Memory B cell (primary cell): ENCODE results near the gene KXD1.

Source experiments
- ATAC-seq: fragments of 150-1000 bp; cut with Tn5 transposase; 2 replicates; pipeline ENCODE4 v1.10.0; 2021; ENCODE audit warnings: low read depth, mild to moderate bottlenecking, moderate library complexity
- DNase-seq, 2 donors: peaks; one replicate each; pipeline ENCODE4 v3.0.0; 2022; ENCODE audit warnings: low spot score in 2 of 2
- H3K27ac Mint-ChIP-seq: one replicate; pipeline ENCODE4 v1.8.0; 2022; ENCODE audit warnings: mild to moderate bottlenecking, moderate library complexity, mixed read lengths
- H3K27me3 Mint-ChIP-seq: one replicate; pipeline ENCODE4 v1.8.0; 2022; ENCODE audit warnings: mixed read lengths
- H3K36me3 Mint-ChIP-seq: one replicate; pipeline ENCODE4 v1.8.0; 2022; ENCODE audit warnings: mild to moderate bottlenecking, mixed read lengths
- H3K4me1 Mint-ChIP-seq: one replicate; pipeline ENCODE4 v1.8.0; 2022; ENCODE audit warnings: mixed read lengths
- H3K4me3 Mint-ChIP-seq: one replicate; pipeline ENCODE4 v1.8.0; 2022; ENCODE audit warnings: mild to moderate bottlenecking, moderate library complexity, mixed read lengths
- H3K9me3 Mint-ChIP-seq: one replicate; pipeline ENCODE4 v1.8.0; 2022; ENCODE audit warnings: mixed read lengths

The KXD1 gene

DNA sequence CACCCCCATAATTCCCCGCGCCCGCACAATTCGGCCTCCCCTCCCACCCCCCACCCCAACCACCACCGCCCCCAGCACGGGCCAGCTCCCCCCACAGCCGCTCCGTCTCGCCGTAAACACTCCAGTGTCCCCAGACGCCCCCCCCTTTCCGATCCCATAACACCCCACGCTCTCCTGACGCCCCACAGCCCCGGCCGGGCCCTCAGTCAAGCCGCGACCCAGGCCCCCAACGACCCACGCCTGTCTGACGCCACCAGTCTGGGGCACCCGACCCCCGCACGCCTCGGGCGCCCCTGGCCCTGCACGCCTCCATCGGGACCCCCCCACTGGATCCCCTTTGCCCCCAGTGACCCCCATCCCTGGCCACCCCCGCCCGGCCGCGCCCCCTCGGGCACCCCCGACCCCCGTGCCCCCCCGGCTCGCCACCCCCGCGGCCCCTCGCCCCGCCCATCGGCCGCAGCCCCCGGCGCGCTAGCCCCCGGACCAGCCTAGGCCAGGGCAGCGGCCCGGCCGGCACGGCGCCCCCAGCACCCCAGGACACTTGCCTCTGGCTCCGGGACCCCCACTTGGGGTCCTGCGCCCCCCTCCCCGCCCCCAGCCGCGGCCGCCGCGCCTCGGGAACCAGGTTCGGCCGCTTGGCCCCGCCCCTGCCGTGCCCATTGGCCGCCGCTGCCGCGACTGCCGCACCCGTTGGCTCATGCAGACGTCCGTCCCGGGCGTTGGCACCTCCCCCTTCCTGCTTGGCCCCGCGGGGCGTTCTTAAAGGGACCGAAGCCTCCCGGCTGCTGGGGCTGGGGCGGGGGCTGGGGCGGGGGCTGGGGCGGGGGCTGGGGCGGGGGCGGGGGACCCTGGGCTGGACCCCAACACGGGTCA lies 14.5 kb upstream of the KXD1 start, which contains the start of gene FKBP8:
Gene FKBP8 (minus strand): TSS at position 633 of the 873 bp plus-strand sequence. CDS start 1,603 bp downstream, outside the sequence.
- Mint-ChIP-seq H3K4me1 (peaks cover 17% of the 10 kb centered on the region), H3K27me3 (no peaks in the 10 kb centered on the region), H3K4me3 (peak within 1 kb of the TSS; percentile 97), H3K27ac (peak within 1 kb of the TSS; percentile 93), H3K36me3 (peaks cover 5% of the 10 kb centered on the region), H3K9me3 (no peaks in the 10 kb centered on the region)
- peak; percentile 92 for DNase-seq
- peak; percentile 97 for ATAC-seq

- Mint-ChIP-seq H3K36me3 (peaks cover 5% of the 10 kb centered on the region), H3K4me3 (peak overlapping the region; percentile 97), H3K27ac (peak overlapping the region; percentile 93), H3K27me3 (peaks cover 1% of the 10 kb centered on the region), H3K4me1 (peaks cover 17% of the 10 kb centered on the region), H3K9me3 (no peaks in the 10 kb centered on the region)
- ATAC-seq: peak; percentile 68
- peak; percentile 50 to 62 for DNase-seq
These were observed 13.7 kb upstream of the KXD1 start for GRCh38 chr19:18543814-18544475.

GRCh38 chr19:18551631-18552030 lies 6.0 kb upstream of the KXD1 start:
- H3K4me3 Mint-ChIP-seq: no peak overlapping the region
- no peak for ATAC-seq
- H3K27me3 Mint-ChIP-seq: peaks cover 2% of the 10 kb centered on the region
- DNase-seq: no peak
- H3K36me3 Mint-ChIP-seq: no peaks in the 10 kb centered on the region
- H3K9me3 Mint-ChIP-seq: no peaks in the 10 kb centered on the region
- H3K27ac Mint-ChIP-seq: no peak overlapping the region
- no peaks in the 10 kb centered on the region for H3K4me1 Mint-ChIP-seq

DNA sequence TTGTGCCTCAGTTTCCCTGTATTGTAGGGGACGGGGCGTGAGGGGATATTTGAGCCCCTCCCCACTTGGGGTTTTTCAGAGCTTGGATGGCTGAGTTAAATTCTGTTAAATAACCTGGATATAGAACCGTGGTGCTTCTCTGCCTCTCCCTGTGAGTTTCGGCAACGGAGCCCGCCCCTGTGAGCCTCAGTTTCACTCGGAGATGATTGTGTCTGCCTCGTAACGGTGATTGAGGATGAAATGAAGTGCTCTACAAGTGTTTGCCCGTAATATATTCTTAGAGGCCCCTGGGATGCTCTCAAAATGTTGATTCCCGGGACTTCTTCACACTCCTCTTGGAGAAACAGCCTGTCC lies 509 bp downstream of the KXD1 start:
- peaks cover 3% of the 10 kb centered on the region for H3K36me3 Mint-ChIP-seq
- DNase-seq (no peak), ATAC-seq (no peak)
- H3K4me3 Mint-ChIP-seq: peak overlapping the region; percentile 90
- H3K9me3 Mint-ChIP-seq: no peaks in the 10 kb centered on the region
- H3K27ac Mint-ChIP-seq: peak overlapping the region; percentile 95
- no peaks in the 10 kb centered on the region for H3K27me3 Mint-ChIP-seq
- peaks cover 20% of the 10 kb centered on the region for H3K4me1 Mint-ChIP-seq

DNA sequence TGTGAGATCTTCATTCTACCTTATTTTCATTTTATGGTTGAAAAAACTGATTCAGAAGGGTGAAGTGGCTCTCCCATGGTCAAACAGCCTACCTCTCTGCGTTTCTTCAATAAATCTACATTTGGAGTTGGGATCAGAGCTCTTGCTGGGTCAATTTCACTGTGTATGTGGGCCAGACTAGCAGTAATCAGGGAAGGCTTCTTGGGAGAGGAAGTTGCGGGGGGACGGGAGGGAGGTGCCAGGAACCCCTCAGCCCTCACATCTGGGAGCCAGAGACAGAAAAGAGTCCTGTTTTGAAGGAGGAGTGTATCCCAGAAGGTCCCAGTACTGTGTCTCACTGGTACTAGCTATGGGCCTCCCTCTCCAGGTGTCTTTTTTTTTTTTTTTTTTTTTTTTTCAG lies 934 bp downstream of the KXD1 start:
- Mint-ChIP-seq H3K9me3 (no peaks in the 10 kb centered on the region), H3K27ac (peak overlapping the region; percentile 95), H3K4me1 (peaks cover 20% of the 10 kb centered on the region), H3K36me3 (peaks cover 3% of the 10 kb centered on the region), H3K4me3 (peak overlapping the region; percentile 90), H3K27me3 (no peaks in the 10 kb centered on the region)
- DNase-seq: no peak
- ATAC-seq: no peak

DNA sequence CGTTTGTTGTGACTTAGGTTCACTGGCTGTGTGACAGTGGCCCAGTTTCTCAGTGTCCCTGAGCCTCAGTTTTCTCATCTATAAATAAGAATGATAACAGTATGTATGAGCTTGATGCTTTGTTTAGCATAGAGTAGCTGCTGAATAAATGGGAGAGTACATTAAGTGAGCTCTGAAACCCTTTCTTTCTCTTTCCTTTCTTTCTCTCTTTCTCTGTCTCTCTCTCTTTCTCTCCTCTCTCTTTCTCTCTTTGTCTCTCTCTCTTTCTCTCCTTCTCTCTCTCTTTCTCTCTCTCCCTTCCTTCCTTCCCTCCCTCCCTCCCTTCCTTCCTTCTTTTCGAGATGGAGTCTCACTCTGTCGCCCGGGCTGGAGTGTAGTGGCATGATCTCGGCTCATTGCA lies 2.0 kb downstream of the KXD1 start:
- DNase-seq (no peak), ATAC-seq (no peak)
- H3K9me3 Mint-ChIP-seq: no peaks in the 10 kb centered on the region
- H3K27me3 Mint-ChIP-seq: no peaks in the 10 kb centered on the region
- peaks cover 20% of the 10 kb centered on the region for H3K4me1 Mint-ChIP-seq
- H3K27ac Mint-ChIP-seq: peak overlapping the region; percentile 95
- H3K36me3 Mint-ChIP-seq: peaks cover 11% of the 10 kb centered on the region
- H3K4me3 Mint-ChIP-seq: peak overlapping the region; percentile 2

DNA sequence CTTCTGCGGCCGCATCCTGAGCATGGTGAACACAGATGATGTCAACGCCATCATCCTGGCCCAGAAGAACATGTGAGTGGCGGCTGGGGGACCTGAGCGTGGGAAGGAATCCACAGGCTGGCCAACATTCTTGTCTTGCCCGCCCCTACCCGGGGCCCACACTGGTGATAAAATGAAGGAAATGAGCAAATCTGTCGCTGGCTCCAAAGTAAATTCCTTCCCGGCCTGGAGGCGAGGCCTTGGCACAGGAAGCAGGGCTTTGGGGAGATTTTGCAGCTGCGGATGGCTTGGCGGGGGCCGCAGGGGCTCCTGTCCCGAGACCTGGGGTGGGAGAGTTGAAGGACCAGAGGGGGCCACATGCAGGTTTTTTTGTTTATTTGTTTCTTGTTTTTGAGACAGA lies 4.4 kb downstream of the KXD1 start:
- Mint-ChIP-seq H3K36me3 (peaks cover 17% of the 10 kb centered on the region), H3K27ac (no peak overlapping the region), H3K4me3 (no peak overlapping the region), H3K4me1 (peaks cover 20% of the 10 kb centered on the region), H3K9me3 (no peaks in the 10 kb centered on the region), H3K27me3 (no peaks in the 10 kb centered on the region)
- DNase-seq: no peak
- no peak for ATAC-seq

DNA sequence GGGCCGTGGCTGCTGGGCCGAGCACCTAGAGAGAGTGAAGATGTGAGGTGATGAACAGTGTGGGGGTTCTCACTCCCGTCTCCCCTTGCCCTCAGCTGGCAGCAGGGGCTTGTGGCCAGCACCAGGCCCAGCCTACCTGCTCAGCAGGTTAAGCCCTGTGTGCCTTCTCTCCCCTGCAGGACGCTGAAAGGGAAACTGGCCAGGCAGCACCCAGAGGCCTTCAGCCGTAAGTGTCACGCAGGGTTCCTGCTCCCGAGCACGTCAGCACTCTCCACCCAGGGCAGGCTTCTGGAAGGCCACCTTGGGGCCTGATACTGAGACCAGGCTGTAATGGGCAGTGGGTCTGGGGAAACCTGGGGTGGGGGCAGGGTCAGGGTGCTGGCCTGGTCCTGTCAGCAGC lies 9.3 kb downstream of the KXD1 start:
- DNase-seq (no peak), ATAC-seq (no peak)
- Mint-ChIP-seq H3K36me3 (peaks cover 20% of the 10 kb centered on the region), H3K4me1 (peaks cover 3% of the 10 kb centered on the region), H3K27me3 (no peaks in the 10 kb centered on the region), H3K27ac (no peak overlapping the region), H3K4me3 (no peak overlapping the region), H3K9me3 (no peaks in the 10 kb centered on the region)

- ATAC-seq: no peak
- Mint-ChIP-seq H3K4me1 (peaks cover 13% of the 10 kb centered on the region), H3K27me3 (no peaks in the 10 kb centered on the region)
These were observed 10.7 kb downstream of the KXD1 start for GRCh38 chr19:18568367-18568766.

DNA sequence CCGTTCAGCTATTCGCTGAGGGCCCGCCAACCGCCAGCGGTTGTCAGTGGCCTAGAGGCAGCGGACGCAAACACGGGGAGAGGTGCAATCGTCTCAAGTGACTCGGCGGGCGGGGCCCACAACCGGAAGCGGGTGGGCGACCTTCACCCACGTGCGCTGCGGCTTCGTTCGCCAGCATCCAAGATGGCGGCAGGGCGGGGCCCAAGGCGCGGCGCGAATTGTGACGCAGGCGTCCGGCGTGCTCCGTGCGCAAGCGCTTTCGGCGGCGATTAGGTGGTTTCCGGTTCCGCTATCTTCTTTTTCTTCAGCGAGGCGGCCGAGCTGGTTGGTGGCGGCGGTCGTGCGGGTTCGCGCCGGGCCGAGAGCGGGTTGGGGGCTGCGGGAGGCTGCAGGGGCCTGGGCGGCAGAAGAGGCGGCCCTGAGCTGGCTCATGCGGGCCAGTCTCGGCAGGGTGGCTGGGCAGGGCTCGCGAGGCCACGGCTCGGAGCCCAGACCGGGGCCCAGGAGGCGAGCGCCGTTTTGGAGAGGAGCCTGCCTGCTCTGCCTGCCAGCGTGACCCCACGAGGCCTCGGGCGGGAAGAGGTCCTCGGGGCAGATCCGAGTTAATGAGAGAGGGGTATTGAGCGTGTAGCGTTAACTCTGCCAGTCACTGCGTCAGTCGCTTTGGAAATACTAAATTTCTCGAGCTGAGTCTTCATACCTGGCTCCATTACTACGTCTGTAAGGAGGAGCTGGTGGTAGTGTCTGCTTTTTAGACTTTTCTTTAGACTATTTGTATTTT lies 14.1 kb downstream of the KXD1 start, which contains the start of gene UBA52:
Gene UBA52 (plus strand): TSS at position 294 of the 781 bp plus-strand sequence. CDS start 1,444 bp downstream, outside the sequence.
- Mint-ChIP-seq H3K4me3 (peak within 1 kb of the TSS; percentile 95), H3K27ac (peak within 1 kb of the TSS; percentile 97), H3K36me3 (peaks cover 18% of the 10 kb centered on the region), H3K4me1 (peaks cover 13% of the 10 kb centered on the region), H3K9me3 (no peaks in the 10 kb centered on the region), H3K27me3 (no peaks in the 10 kb centered on the region)
- DNase-seq: peak; percentile 100
- peak; percentile 92 for ATAC-seq

More at GRCh38 chr19:18568367-18568766, 10.7 kb downstream of the KXD1 start:
- DNase-seq: no peak
- Mint-ChIP-seq H3K27ac (no peak overlapping the region), H3K4me3 (no peak overlapping the region), H3K9me3 (no peaks in the 10 kb centered on the region), H3K36me3 (peaks cover 20% of the 10 kb centered on the region)

DNA sequence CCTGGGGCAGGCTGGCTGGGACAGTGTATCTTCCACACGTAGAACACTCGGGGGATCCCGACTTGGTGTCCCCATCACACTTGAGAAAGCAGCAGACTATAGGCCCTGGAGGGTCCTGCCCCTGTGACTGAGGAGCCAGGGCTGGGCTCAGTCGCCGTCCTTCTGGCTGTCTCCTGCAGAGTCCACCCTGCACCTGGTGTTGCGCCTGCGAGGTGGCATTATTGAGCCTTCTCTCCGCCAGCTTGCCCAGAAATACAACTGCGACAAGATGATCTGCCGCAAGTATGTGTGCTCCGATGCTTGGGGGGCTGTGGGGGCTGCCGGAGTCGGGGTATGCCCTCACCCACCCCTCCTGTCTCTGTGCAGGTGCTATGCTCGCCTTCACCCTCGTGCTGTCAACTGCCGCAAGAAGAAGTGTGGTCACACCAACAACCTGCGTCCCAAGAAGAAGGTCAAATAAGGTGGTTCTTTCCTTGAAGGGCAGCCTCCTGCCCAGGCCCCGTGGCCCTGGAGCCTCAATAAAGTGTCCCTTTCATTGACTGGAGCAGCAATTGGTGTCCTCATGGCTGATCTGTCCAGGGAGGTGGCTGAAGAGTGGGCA lies 17.1 kb downstream of the KXD1 start:
- H3K9me3 Mint-ChIP-seq: no peaks in the 10 kb centered on the region
- peaks cover 11% of the 10 kb centered on the region for H3K36me3 Mint-ChIP-seq
- peaks cover 13% of the 10 kb centered on the region for H3K4me1 Mint-ChIP-seq
- H3K27me3 Mint-ChIP-seq: no peaks in the 10 kb centered on the region
- DNase-seq (no peak), ATAC-seq (no peak)
- no peak overlapping the region for H3K4me3 Mint-ChIP-seq
- no peak overlapping the region for H3K27ac Mint-ChIP-seq

GRCh38 chr19:18576383-18576782 lies 18.7 kb downstream of the KXD1 start:
- DNase-seq (no peak), ATAC-seq (no peak)
- no peaks in the 10 kb centered on the region for H3K27me3 Mint-ChIP-seq
- no peak overlapping the region for H3K4me3 Mint-ChIP-seq
- no peak overlapping the region for H3K27ac Mint-ChIP-seq
- peaks cover 11% of the 10 kb centered on the region for H3K36me3 Mint-ChIP-seq
- H3K9me3 Mint-ChIP-seq: no peaks in the 10 kb centered on the region
- H3K4me1 Mint-ChIP-seq: peaks cover 13% of the 10 kb centered on the region

GRCh38 chr19:18577365-18577914 lies 19.8 kb downstream of the KXD1 start:
- Mint-ChIP-seq H3K9me3 (no peaks in the 10 kb centered on the region), H3K36me3 (peaks cover 11% of the 10 kb centered on the region), H3K27me3 (no peaks in the 10 kb centered on the region), H3K4me1 (peaks cover 7% of the 10 kb centered on the region), H3K27ac (no peak overlapping the region), H3K4me3 (no peak overlapping the region)
- no peak for DNase-seq
- ATAC-seq: no peak
